ENCODE measurements around the gene NRBF2.
A peak's percentile ranks its signal among the peaks of the same experiment; 100 is the strongest.

Gene NRBF2

DNA sequence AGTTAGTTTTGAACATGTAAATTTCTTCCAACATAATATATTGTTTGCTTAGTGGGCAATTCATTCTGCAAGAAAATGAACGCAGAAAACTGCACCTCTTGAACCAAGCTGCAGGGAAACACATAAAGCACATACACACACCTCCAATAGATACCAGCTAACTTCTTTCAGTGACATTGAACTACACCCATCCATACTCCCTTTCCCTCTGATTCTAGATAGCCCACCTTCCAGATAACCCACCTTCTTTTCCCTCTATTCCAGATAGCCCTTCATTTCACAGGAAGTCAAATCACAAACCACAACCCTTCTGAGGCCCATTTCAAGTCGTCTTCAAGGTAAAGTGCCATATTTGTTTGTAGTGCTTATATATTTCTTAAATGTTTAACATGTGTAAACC, 28.5 kb downstream of the NRBF2 start:
- no peak for DNase-seq (ENCODE audit: low read depth in 2 of 2)

GRCh38 chr10:63164166-63164623, 31.1 kb downstream of the NRBF2 start:
- DNase-seq (ENCODE audit: low read depth in 2 of 2) = no peak

DNA sequence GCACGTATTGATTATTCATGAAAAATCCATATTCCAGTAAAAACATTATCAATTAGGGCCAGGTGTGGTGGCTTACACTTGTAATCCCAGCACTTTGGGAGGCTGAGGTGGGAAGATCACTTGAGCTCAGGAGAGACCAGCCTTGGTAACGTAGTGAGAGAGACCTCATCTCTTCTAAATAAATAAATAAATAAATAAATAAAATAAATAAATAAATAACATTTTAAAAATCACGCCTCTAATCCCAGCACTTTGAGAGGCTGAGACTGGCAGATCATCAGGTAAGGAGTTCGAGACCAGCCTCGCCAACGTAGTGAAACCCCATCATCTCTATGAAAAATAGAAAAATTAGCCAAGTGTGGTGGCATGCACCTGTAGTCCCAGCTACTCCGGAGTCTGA, 32.1 kb downstream of the NRBF2 start:
- DNase-seq (ENCODE audit: low read depth in 2 of 2) = no peak

DNA sequence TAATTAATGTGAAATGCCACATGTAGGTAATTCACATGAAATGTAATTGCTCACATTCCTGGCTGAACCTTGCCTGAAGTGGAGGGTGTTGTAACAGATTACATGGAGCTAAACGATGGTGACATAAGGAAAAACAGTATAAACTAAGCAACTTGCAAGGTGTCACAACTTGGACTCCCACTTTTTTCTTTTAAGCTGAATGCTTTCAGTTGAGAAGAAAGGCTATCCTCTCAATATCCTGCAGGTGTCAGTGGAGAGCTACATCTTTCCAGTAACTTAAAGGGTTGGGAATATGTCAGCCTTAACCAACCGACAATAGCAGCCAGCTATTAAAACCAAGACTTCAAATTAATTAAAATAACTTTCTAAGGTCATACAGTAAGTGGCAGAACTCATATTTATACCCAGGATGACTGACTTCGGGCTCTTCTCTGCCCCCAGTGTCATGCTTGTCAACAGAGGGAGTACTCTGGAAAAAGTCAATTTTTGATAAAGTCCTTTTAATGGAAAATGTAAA, 33.7 kb downstream of the NRBF2 start:
- DNase-seq (ENCODE audit: low read depth in 2 of 2) = peak in 1 of 2 donors; percentile 38

DNA sequence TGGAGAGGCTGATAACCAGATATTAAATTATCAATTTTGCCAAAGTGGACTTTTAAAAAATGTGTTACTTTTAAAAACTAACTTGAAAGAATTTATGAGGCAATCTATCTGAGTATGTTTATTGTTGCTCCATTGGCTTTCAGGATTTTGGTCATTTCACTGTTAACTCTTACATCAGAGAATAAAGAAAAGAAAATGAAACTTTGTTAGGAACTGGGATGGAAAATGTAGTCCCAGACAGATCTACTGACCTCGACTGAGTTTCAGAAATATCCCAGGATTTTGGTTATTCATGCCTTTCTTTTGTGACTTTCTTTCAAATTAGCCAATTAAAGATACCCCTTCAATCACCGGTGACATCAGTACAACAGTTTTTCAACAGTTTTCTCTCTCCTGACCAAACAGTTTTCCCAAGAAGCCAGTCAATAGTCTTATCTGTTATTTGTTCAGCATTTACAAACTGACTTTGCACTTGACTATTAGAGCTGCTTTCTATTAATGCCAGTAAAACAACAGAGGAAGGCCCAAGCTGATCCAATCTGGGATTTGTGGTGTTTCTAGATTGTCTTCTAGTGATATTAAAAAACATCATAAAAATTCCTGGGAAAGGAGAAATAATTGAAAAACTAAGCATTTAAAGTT, 35.8 kb downstream of the NRBF2 start:
- no peak for DNase-seq (ENCODE audit: low read depth in 2 of 2)

- no peak for DNase-seq (ENCODE audit: low read depth in 2 of 2)
Observed at GRCh38 chr10:63169624-63170023, 36.5 kb downstream of the NRBF2 start.

GRCh38 chr10:63171255-63171855, 38.2 kb downstream of the NRBF2 start:
- DNase-seq (ENCODE audit: low read depth in 2 of 2) = no peak

DNA sequence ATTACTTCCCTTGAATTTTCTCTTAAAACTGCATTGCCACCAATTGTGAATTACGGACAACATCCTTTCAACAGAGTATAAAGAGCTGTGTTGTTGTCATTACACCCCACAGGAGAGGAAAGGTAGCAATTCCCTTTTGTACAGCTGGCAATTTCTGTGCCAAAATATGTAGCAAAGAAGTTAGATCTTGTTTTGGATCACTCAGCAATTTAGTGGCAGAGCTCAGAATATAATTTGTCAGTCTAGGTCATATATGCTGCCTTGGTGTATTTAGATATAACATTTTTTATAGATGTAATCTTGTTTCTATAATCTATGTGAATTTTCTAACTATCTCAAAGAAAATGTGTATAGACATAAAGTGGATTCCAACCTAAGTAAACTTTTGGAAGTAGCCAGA, 38.8 kb downstream of the NRBF2 start:
- DNase-seq (ENCODE audit: low read depth in 2 of 2) = no peak

GRCh38 chr10:63173468-63174232, 40.5 kb downstream of the NRBF2 start:
- no peak for DNase-seq (ENCODE audit: low read depth in 2 of 2)

GRCh38 chr10:63175534-63175933, 42.4 kb downstream of the NRBF2 start:
- no peak for DNase-seq (ENCODE audit: low read depth in 2 of 2)

DNA sequence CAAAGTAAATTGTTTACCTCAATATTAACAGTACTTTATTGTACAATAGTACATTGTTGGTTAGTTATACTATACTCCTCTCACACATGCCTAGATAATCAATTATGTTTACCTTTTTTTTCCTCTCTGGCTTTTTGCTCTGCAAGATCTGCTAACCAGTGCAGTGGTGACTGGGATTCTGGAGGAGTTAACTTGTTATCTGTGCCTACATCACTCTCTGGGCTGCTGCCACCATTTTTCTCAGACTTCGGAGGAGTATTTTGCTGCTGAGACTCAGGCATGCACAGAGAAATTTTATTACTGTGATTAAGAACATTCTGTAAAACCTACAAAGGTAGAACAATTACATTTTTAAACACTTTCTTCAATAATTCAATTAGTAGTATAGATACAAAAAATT, 59.7 kb downstream of the NRBF2 start:
- DNase-seq (ENCODE audit: low read depth in 2 of 2) = no peak

DNA sequence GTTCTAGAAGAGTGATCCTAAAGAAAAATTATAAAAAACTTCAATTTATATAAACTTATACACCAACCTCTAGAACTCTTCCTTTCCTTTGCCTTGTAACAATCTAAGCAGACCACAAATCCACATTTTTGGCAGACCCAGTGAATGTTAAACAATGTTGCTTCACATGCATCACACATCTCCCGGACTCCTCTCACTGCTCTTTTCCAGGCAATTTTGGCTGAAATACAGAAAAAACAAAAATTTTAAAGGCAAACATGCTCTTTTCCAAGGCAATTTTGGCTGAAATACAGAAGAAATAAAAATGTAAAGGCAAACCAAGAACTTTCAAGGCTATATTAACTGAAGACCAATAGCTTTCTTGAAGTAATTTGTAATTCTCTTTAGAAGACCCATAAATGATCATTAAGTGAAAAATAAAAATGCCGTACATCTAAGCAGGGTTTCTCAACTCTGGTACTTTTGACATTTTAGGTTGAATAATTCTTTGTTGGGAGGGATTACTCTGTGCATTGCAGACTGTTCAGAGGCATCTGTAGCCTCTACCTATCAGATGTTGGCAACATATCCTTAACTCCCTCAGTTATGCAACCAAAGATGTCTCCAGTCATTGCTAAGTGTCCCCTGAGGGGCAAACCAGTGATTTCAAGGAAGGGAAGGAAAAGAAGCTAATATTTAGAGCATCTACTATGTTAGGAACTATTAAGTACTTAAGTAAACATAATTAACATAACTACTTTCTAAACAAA, 64.4 kb downstream of the NRBF2 start:
- no peak for DNase-seq (ENCODE audit: low read depth in 2 of 2)

DNA sequence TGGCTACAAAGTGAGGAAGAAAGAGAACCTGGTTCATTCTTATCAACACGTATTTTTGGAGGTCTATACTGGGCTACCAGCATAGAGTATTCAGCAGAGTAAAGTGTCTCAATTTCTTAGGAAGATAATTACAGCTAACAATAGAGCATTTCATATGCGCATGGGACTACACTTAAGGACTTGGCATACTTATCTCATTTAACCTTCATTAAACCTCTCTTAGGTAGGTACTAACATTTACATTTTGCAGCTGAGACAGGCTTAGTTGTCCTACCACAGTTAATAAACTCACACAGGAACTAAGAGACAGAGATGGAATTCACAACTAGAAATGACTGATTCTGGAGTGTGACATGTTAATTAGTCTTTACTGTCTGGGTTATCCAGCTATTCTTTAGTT, 66.6 kb downstream of the NRBF2 start:
- no peak for DNase-seq (ENCODE audit: low read depth in 2 of 2)

DNA sequence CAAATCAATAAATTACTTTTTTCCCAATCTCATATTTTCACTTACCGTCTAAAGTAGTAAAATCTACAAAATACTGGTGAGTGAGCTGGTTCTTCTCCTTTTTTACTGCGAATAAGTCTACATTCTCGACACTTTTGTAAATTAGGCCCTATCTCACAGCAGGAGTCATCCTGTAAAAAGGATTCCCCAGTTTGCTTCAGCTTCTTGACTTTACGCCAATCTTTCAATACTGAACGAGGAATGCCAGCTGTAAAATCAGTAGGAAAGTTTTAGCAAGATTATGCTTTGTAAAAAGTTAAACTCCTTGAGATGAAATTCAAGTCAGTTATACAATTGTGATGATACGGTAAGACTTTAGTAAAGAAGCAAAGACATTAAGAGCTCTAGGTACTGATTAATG, 67.3 kb downstream of the NRBF2 start:
- DNase-seq (ENCODE audit: low read depth in 2 of 2) = no peak

- no peak for DNase-seq (ENCODE audit: low read depth in 2 of 2)
Observed at GRCh38 chr10:63201118-63201517, 68.0 kb downstream of the NRBF2 start.
